ENCODE results near the gene SLX4IP.

- no peak for TF ChIP-seq POLR2AphosphoS5 (IDR thresholded peaks at IDR 0.05; ENCODE audit: borderline replicate concordance, low read depth, low read length)
- no peak for TF ChIP-seq EZH2 (IDR thresholded peaks at IDR 0.05)
- no peak for TF ChIP-seq FOXP2 (optimal IDR thresholded peaks at IDR 0.05; ENCODE audit: control extremely low read depth, extremely low read length, insufficient read depth)
Measured at GRCh38 chr20:10561302-10561701, 126.2 kb downstream of the SLX4IP start.

All from SK-N-MC (cell line).